H1 (cell line): Measurements from ENCODE around the gene PLCL2. TPM values are rescaled to one million over a fixed set of nuclear protein-coding genes. Genes with fewer than 3 reads are reported as not detected.

Experiments
- CTCF ChIA-PET: fragments of 300-600 bp; sonication (Branson Sonifier 250); formaldehyde crosslinking; loops from one replicate; lab custom pipeline; 2021; ENCODE audit not compliant: partially characterized antibody; lab: Charles Lee
- POLR2A ChIA-PET: fragments of 300-600 bp; sonication (Branson Sonifier 250); formaldehyde crosslinking; loops from one replicate; lab custom pipeline; 2021; ENCODE audit warnings: inconsistent platforms; ENCODE audit not compliant: partially characterized antibody; lab: Charles Lee
- DNase-seq, 2 experiments: peaks; one replicate each; pipeline versions ENCODE4 v3.0.0 to v3.0.0-alpha.2; 2010 to 2022; ENCODE audit warnings: low spot score in 2 of 2, low read depth in 1 of 2, mixed read lengths in 1 of 2
- FAIRE-seq: peaks from 2 replicates; lab custom pipeline; 2011; peaks lifted over from hg19 to GRCh38; lab: Jason Lieb, UNC
- H2AFZ ChIP-seq: 2 replicates; pipeline ENCODE4 v1.8.1; 2012; ENCODE audit warnings: low read length, inconsistent platforms
- H2AK5ac ChIP-seq: 2 replicates; pipeline ENCODE4 v1.6.1; 2013; ENCODE audit warnings: low read depth, low read length
- H2BK120ac ChIP-seq: replicated peaks from 2 replicates; pipeline ENCODE3; 2013; ENCODE audit warnings: low read depth, low read length, inconsistent platforms
- H2BK12ac ChIP-seq: 2 replicates; pipeline ENCODE4 v1.6.1; 2013; ENCODE audit warnings: low read depth, low read length
- H2BK15ac ChIP-seq: 2 replicates; pipeline ENCODE4 v1.6.1; 2013; ENCODE audit warnings: low read length
- H2BK20ac ChIP-seq: 2 replicates; pipeline ENCODE4 v1.6.1; 2013; ENCODE audit warnings: low read length
- H2BK5ac ChIP-seq: 2 replicates; pipeline ENCODE4 v1.6.1; 2013; ENCODE audit warnings: low read depth, low read length
- H3K14ac ChIP-seq: 2 replicates; pipeline ENCODE4 v1.6.1; 2013; ENCODE audit warnings: inconsistent platforms; ENCODE audit not compliant: insufficient read length
- H3K18ac ChIP-seq: 2 replicates; pipeline ENCODE4 v1.6.1; 2013; ENCODE audit warnings: low read length; ENCODE audit errors: extremely low read depth
- H3K23ac ChIP-seq: 2 replicates; pipeline ENCODE4 v1.6.1; 2013; ENCODE audit warnings: inconsistent platforms; ENCODE audit not compliant: insufficient read length
- H3K23me2 ChIP-seq: 2 replicates; pipeline ENCODE4 v1.6.1; 2013; ENCODE audit warnings: low read depth, low read length
- H3K27ac ChIP-seq: 2 replicates; pipeline ENCODE4 v1.6.1; 2011; ENCODE audit warnings: low read depth, low read length, inconsistent platforms
- H3K27me3 ChIP-seq, 4 experiments: replicated peaks in 1 of 4; 1 replicate in 1 of 4; 2 replicates in 3 of 4; pipeline versions ENCODE4 v1.6.1 to v1.8.1; 2011 to 2013; ENCODE audit warnings: low read length in 3 of 4, mild to moderate bottlenecking in 3 of 4, inconsistent platforms in 2 of 4, mixed read lengths in 2 of 4, moderate library complexity in 1 of 4; ENCODE audit not compliant: control insufficient read depth in 3 of 4, insufficient read depth in 3 of 4; ENCODE audit errors: extremely low read depth in 1 of 4
- H3K36me3 ChIP-seq, 4 experiments: 2 replicates each; pipeline versions ENCODE4 v1.6.1 to v1.8.1; 2011 to 2013; ENCODE audit warnings: mild to moderate bottlenecking in 4 of 4, low read length in 3 of 4, moderate library complexity in 2 of 4, control low read depth in 1 of 4, inconsistent platforms in 1 of 4; ENCODE audit not compliant: insufficient read depth in 4 of 4, control insufficient read depth in 2 of 4
- H3K4ac ChIP-seq: replicated peaks from 2 replicates; pipeline ENCODE3; 2013; ENCODE audit warnings: low read length, low read depth, mixed read lengths, inconsistent platforms; ENCODE audit not compliant: insufficient read length
- H3K4me1 ChIP-seq, 4 experiments: replicated peaks in 1 of 4; 1 replicate in 1 of 4; 2 replicates in 3 of 4; pipeline versions ENCODE4 v1.6.1 to v1.8.1; 2011 to 2013; ENCODE audit warnings: low read length in 3 of 4, inconsistent platforms in 2 of 4, mixed read lengths in 1 of 4; ENCODE audit not compliant: insufficient read depth in 4 of 4, control insufficient read depth in 3 of 4
- H3K4me2 ChIP-seq, 2 experiments: 2 replicates each; pipeline versions ENCODE4 v1.6.1 to v1.8.1; 2011 to 2013; ENCODE audit warnings: low read depth in 2 of 2, low read length in 2 of 2, control low read depth in 1 of 2, inconsistent platforms in 1 of 2, mild to moderate bottlenecking in 1 of 2; ENCODE audit not compliant: insufficient read depth in 1 of 2
- H3K4me3 ChIP-seq, 4 experiments: fragments of 200-600, 300-600 bp in 1 of 4; sonication (generic), shearing (Covaris generic), sonication (Bioruptor Twin) in 1 of 4; 2 replicates each; pipeline versions ENCODE4 v1.5.1 to v1.8.1; 2011 to 2016; ENCODE audit warnings: low read length in 4 of 4, low read depth in 3 of 4, control low read depth in 2 of 4, inconsistent platforms in 2 of 4, mild to moderate bottlenecking in 2 of 4, mixed read lengths in 1 of 4, moderate library complexity in 1 of 4; ENCODE audit not compliant: insufficient read depth in 2 of 4; ENCODE audit errors: extremely low read depth in 1 of 4
- H3K56ac ChIP-seq: replicated peaks from 2 replicates; pipeline ENCODE3; 2013; ENCODE audit warnings: low read depth, mild to moderate bottlenecking, mixed read lengths, low read length, inconsistent platforms; ENCODE audit not compliant: insufficient read length
- H3K79me1 ChIP-seq: 2 replicates; pipeline ENCODE4 v1.6.1; 2013; ENCODE audit warnings: low read depth, low read length, control low read depth
- H3K79me2 ChIP-seq, 2 experiments: 2 replicates each; pipeline versions ENCODE4 v1.6.1 to v1.8.1; 2012 to 2013; ENCODE audit warnings: low read length in 2 of 2, mild to moderate bottlenecking in 2 of 2, inconsistent platforms in 1 of 2; ENCODE audit not compliant: insufficient read depth in 2 of 2, control insufficient read depth in 1 of 2
- H3K9ac ChIP-seq, 4 experiments: replicated peaks in 1 of 4; 1 replicate in 1 of 4; 2 replicates in 3 of 4; pipeline versions ENCODE4 v1.6.1 to v1.8.1; 2011 to 2013; ENCODE audit warnings: low read depth in 3 of 4, low read length in 3 of 4, control low read depth in 2 of 4, mild to moderate bottlenecking in 2 of 4, moderate library complexity in 2 of 4, inconsistent platforms in 1 of 4; ENCODE audit errors: extremely low read depth in 1 of 4
- H3K9me3 ChIP-seq, 2 experiments: 2 replicates each; pipeline versions ENCODE4 v1.6.1 to v1.8.1; 2012 to 2013; ENCODE audit warnings: mild to moderate bottlenecking in 2 of 2, moderate library complexity in 2 of 2, control low read depth in 1 of 2, inconsistent platforms in 1 of 2, low read depth in 1 of 2, low read length in 1 of 2, mixed read lengths in 1 of 2; ENCODE audit not compliant: insufficient read depth in 2 of 2
- H4K20me1 ChIP-seq, 2 experiments: replicated peaks in 1 of 2; 2 replicates each; pipeline versions ENCODE3 to v1.8.1; 2011 to 2013; ENCODE audit warnings: inconsistent platforms in 2 of 2, low read length in 2 of 2, mild to moderate bottlenecking in 1 of 2; ENCODE audit not compliant: insufficient read depth in 2 of 2, control insufficient read depth in 1 of 2
- H4K5ac ChIP-seq: 2 replicates; pipeline ENCODE4 v1.6.1; 2013; ENCODE audit warnings: low read length, low read depth, mixed read lengths, inconsistent platforms; ENCODE audit not compliant: insufficient read length
- H4K8ac ChIP-seq: 2 replicates; pipeline ENCODE4 v1.8.0; 2013; ENCODE audit warnings: mild to moderate bottlenecking, moderate library complexity, low read length, inconsistent platforms; ENCODE audit not compliant: insufficient read depth; ENCODE audit errors: extremely low read depth
- H4K91ac ChIP-seq: replicated peaks from 2 replicates; pipeline ENCODE3; 2013; ENCODE audit warnings: low read length, mixed read lengths, inconsistent platforms; ENCODE audit not compliant: insufficient read length
- ASH2L ChIP-seq: fragments of 200-600, 300-600 bp; sonication (generic); IDR thresholded peaks from one replicate; pipeline ENCODE4 v1.7.1; 2017; ENCODE audit warnings: low read length
- BRCA1 ChIP-seq: IDR thresholded peaks from 2 replicates; pipeline ENCODE4 v1.6.1; 2012; ENCODE audit warnings: low read depth, low read length, improper control_type of control experiment
- CHD1 ChIP-seq: IDR thresholded peaks from 2 replicates; pipeline ENCODE4 v1.6.1; 2012; ENCODE audit warnings: low read depth, low read length, improper control_type of control experiment
- EGR1 ChIP-seq: IDR thresholded peaks from 2 replicates; pipeline ENCODE4 v1.6.1; 2011; ENCODE audit warnings: low read depth, low read length, borderline replicate concordance
- EZH2 ChIP-seq: fragments of 200-600 bp; sonication (generic); IDR thresholded peaks from 2 replicates; pipeline ENCODE4 v1.7.1; 2012; ENCODE audit warnings: low read depth, mild to moderate bottlenecking, moderate library complexity, low read length, inconsistent platforms; ENCODE audit not compliant: severe bottlenecking
- GABPA ChIP-seq: IDR thresholded peaks from 2 replicates; pipeline ENCODE4 v1.6.1; 2011; ENCODE audit warnings: mild to moderate bottlenecking, low read length, moderate library complexity, borderline replicate concordance; ENCODE audit not compliant: insufficient read depth
- JUND ChIP-seq: IDR thresholded peaks from 2 replicates; pipeline ENCODE4 v1.6.1; 2011; ENCODE audit warnings: mild to moderate bottlenecking, improper control_type of control experiment, low read length
- KDM1A ChIP-seq: fragments of 200-600, 300-600 bp; sonication (generic); IDR thresholded peaks from 2 replicates; pipeline ENCODE4 v1.7.1; 2016; ENCODE audit warnings: mild to moderate bottlenecking, low read length, borderline replicate concordance
- MAFK ChIP-seq: IDR thresholded peaks from 2 replicates; pipeline ENCODE4 v1.6.1; 2012; ENCODE audit warnings: low read depth, mild to moderate bottlenecking, improper control_type of control experiment, low read length
- POLR2A ChIP-seq, 2 experiments: IDR thresholded peaks; 1 replicate in 1 of 2; 2 replicates in 1 of 2; pipeline ENCODE4 v1.6.1; 2011; ENCODE audit warnings: low read depth in 2 of 2, low read length in 2 of 2, mild to moderate bottlenecking in 2 of 2; ENCODE audit errors: control extremely low read depth in 1 of 2
- RFX5 ChIP-seq: IDR thresholded peaks from 2 replicates; pipeline ENCODE4 v1.6.1; 2011; ENCODE audit warnings: low read depth, low read length, improper control_type of control experiment, borderline replicate concordance
- SIX5 ChIP-seq: IDR thresholded peaks from 2 replicates; pipeline ENCODE4 v1.6.1; 2011; ENCODE audit warnings: mild to moderate bottlenecking, low read depth, low read length
- SP2 ChIP-seq: IDR thresholded peaks from 2 replicates; pipeline ENCODE4 v1.6.1; 2012; ENCODE audit warnings: mild to moderate bottlenecking, low read length, inconsistent platforms
- SUZ12 ChIP-seq: fragments of 200-600 bp; sonication (generic); IDR thresholded peaks from 2 replicates; pipeline ENCODE4 v1.6.1; 2012; ENCODE audit warnings: mild to moderate bottlenecking, inconsistent platforms, low read length, moderate library complexity, mixed read lengths
- polyA plus RNA-seq, 7 experiments: library from polyadenylated mRNA; depleted of rRNA in 3 of 7; stranded (reverse) in 5 of 7; unstranded in 2 of 7; fragments of >200 nt in 5 of 7; fragments of 200-250 nt in 2 of 7; gene quantifications; 1 replicate in 5 of 7; 2 replicates in 1 of 7; 4 replicates in 1 of 7; pipeline versions ENCODE4 v1.2.1 to v1.2.3, GENCODE V29; 2011 to 2013; ENCODE audit warnings: missing spikeins in 2 of 7, mixed read lengths in 2 of 7
- total RNA-seq: library from RNA; stranded (reverse); fragmentation: NEBNext Ultra II Directional; extraction: Animal tissue kit (Norgen Biotek cat#: 25700); gene quantifications from 2 replicates; pipeline ENCODE4 v1.2.1, GENCODE V29; 2021
- TF ChIP-seq, protein P1 (sequence below): IDR thresholded peaks from 2 replicates; pipeline ENCODE4 v1.6.1; 2011; ENCODE audit warnings: low read length, improper control_type of control experiment

Gene PLCL2
- total and polyA plus RNA-seq, 2 of the 8 experiments (the other 6 are each of a cell fraction or from before 2014, with no cell fraction given) = 3.5 to 6.8 TPM

DNA sequence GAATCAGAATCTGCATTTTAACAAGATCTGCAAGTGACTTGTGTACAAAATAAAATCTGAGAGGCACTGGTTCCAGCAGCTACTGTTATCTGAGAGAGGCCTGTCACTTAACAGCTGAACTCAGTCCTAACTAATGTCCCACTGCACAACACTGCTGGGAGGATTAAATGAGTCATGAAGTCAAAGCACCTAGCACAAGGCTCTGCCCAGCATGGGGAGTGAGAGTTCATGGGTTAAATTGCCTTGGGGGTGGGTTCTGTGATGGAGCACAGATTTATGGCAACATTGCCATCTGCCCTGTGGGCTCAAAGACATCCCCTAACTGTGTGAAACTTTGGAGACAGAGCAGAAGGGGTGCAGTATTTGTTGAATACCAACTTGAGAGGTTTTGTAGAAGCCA lies 250.9 kb downstream of the PLCL2 start:
- Histone ChIP-seq H3K36me3 (no peaks in the 10 kb centered on the region), H3K27me3 (no peaks in the 10 kb centered on the region), H3K9ac (no peak overlapping the region), H2BK12ac (no peak overlapping the region), H3K14ac (no peak overlapping the region), H3K79me1 (no peaks in the 10 kb centered on the region; the same call in 1 of the 2 replicates), H3K4me2 (no peak overlapping the region), H4K8ac (no peak overlapping the region), H2BK5ac (no peak overlapping the region), H3K4me3 (no peak overlapping the region), H2AK5ac (no peak overlapping the region), H3K27ac (no peak overlapping the region), H3K23me2 (no peaks in the 10 kb centered on the region), H3K56ac (no peak overlapping the region), H3K4ac (no peak overlapping the region), H3K9me3 (0 out of 4 replicates have a peak, but pooled peaks cover 0 to 4% of the 10 kb centered on the region in 2 experiments), H3K4me1 (peaks cover 0 to 3% (median 0%) of the 10 kb centered on the region in 4 experiments; a peak in 3 of 7 replicates), H4K20me1 (no peaks in the 10 kb centered on the region), H3K79me2 (no peaks in the 10 kb centered on the region), H4K91ac (no peak overlapping the region), H3K18ac (no peak overlapping the region), H2BK15ac (no peak overlapping the region), H2BK20ac (no peak overlapping the region), H2AFZ (no peak overlapping the region), H4K5ac (no peak overlapping the region), H2BK120ac (no peak overlapping the region), H3K23ac (no peak overlapping the region)
- DNase-seq (no peak), FAIRE-seq (no peak)
- ChIA-PET POLR2A (no interaction called here), CTCF (interaction anchor here (0.5 to 1.0 kb wide), 3 partner anchors 13 to 820 kb away, joined by 3 to 5 read pairs (median 3); no protein-coding TSS in a partner anchor)
- TF ChIP-seq SIX5 (no peak), CHD1 (no peak), BRCA1 (no peak), JUND (no peak), ASH2L (no peak), MAFK (no peak), GABPA (no peak), SUZ12 (no peak), RFX5 (no peak), KDM1A (no peak), EZH2 (no peak), EGR1 (no peak), POLR2A (IDR thresholded peaks at IDR 0.05; ENCODE audit: control extremely low read depth in 1 of 2, low read depth in 2 of 2, low read length in 2 of 2) (no peak), SP2 (no peak)
- TF ChIP-seq, protein P1, sequence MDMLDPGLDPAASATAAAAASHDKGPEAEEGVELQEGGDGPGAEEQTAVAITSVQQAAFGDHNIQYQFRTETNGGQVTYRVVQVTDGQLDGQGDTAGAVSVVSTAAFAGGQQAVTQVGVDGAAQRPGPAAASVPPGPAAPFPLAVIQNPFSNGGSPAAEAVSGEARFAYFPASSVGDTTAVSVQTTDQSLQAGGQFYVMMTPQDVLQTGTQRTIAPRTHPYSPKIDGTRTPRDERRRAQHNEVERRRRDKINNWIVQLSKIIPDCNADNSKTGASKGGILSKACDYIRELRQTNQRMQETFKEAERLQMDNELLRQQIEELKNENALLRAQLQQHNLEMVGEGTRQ = no peak
